Esophagus (tissue), 2 donors: ENCODE measurements around the gene SOS1. TPM values are rescaled to one million over a fixed set of nuclear protein-coding genes. Genes with fewer than 3 reads are reported as not detected.
"Not testable (repeated sequence)": the region's sequence is repeated elsewhere in the genome, so short reads cannot be mapped to it uniquely, and the experiment has no call there.

Source experiments
- H3K27ac ChIP-seq, 2 donors: one replicate each; pipeline ENCODE4 v1.5.1; 2013; ENCODE audit warnings: low read depth in 2 of 2, mild to moderate bottlenecking in 2 of 2, inconsistent platforms in 1 of 2, low read length in 1 of 2, moderate library complexity in 1 of 2
- H3K27me3 ChIP-seq, 2 donors: one replicate each; pipeline ENCODE4 v1.6.1; 2013; ENCODE audit warnings: low read length in 2 of 2, control low read depth in 1 of 2, mild to moderate bottlenecking in 1 of 2; ENCODE audit not compliant: insufficient read depth in 2 of 2, control insufficient read depth in 1 of 2
- H3K36me3 ChIP-seq, 2 donors: one replicate each; pipeline ENCODE4 v1.6.1; 2013; ENCODE audit warnings: low read length in 1 of 2; ENCODE audit not compliant: control insufficient read depth in 2 of 2, insufficient read depth in 2 of 2
- H3K4me1 ChIP-seq, 2 donors: one replicate each; pipeline ENCODE4 v1.6.1; 2013; ENCODE audit warnings: low read length in 1 of 2; ENCODE audit not compliant: control insufficient read depth in 2 of 2, insufficient read depth in 2 of 2
- H3K4me3 ChIP-seq, 2 donors: one replicate each; pipeline ENCODE4 v1.5.1; 2013; ENCODE audit warnings: low read length in 2 of 2, mild to moderate bottlenecking in 2 of 2, low read depth in 1 of 2, moderate library complexity in 1 of 2
- H3K9me3 ChIP-seq, 2 donors: one replicate each; pipeline ENCODE4 v1.6.1; 2013; ENCODE audit warnings: mild to moderate bottlenecking in 2 of 2, low read depth in 1 of 2, low read length in 1 of 2, moderate library complexity in 1 of 2; ENCODE audit not compliant: control insufficient read depth in 2 of 2, insufficient read depth in 1 of 2
- WGBS, 2 donors: extraction: QIAGEN DNeasy Blood & Tissue Kit; methylation state at CpG; one replicate each; pipeline ENCODE4 v1.1.7; 2013; 5-methylcytosine and 5-hydroxymethylcytosine counted together
- polyA plus RNA-seq, 2 donors: library from polyadenylated mRNA; stranded (reverse); fragments of 200-250 nt; gene quantifications; one replicate each; pipeline ENCODE4 v1.2.3, GENCODE V29; 2013
- donor health status: healthy with polysubstance abuse.
- donor health status: Bipolar disorder and iron deficiency.

The SOS1 gene
- 1 to 10 TPM; 5.5 to 5.8 TPM for polyA plus RNA-seq

GRCh38 chr2:39120771-39121522, at the start of gene SOS1:
Gene SOS1 (minus strand): TSS chr2:39121051. CDS start chr2:39120422, 629 bp downstream.
- H3K4me1 ChIP-seq: no peaks in the 10 kb centered on the region
- no peaks in the 10 kb centered on the region for H3K27me3 ChIP-seq
- WGBS, 2 donors: 1% methylated on average over 52 to 60 of the region's 60 CpGs

GRCh38 chr2:39164089-39164488, 43.2 kb upstream of the SOS1 start:
- Histone ChIP-seq H3K36me3 (no peaks in the 10 kb centered on the region), H3K27ac (no peak overlapping the region), H3K4me1 (peaks cover 0 to 2% of the 10 kb centered on the region in 2 donors), H3K4me3 (no peak overlapping the region), H3K27me3 (no peaks in the 10 kb centered on the region), H3K9me3 (no peaks in the 10 kb centered on the region)
- 73 to 79% methylated on average over 4 of the region's 4 CpGs for WGBS, 2 donors

More at GRCh38 chr2:39120771-39121522, at the start of gene SOS1:
- peak within 1 kb of the TSS; percentile 95 to 98 for H3K27ac ChIP-seq
- H3K9me3 ChIP-seq: no peaks in the 10 kb centered on the region
- H3K36me3 ChIP-seq: no peaks in the 10 kb centered on the region
- H3K4me3 ChIP-seq: peak within 1 kb of the TSS; percentile 75 to 94

- Histone ChIP-seq H3K36me3 (no peaks in the 10 kb centered on the region), H3K9me3 (no peaks in the 10 kb centered on the region), H3K4me1 (no peaks in the 10 kb centered on the region), H3K27me3 (no peaks in the 10 kb centered on the region), H3K27ac (no peak overlapping the region), H3K4me3 (no peak overlapping the region)
- whole genome bisulfite sequencing, 2 donors: 24 to 53% methylated on average over 3 of the region's 3 CpGs
Observed at GRCh38 chr2:39160982-39161381, 40.1 kb upstream of the SOS1 start.

- Histone ChIP-seq H3K9me3 (no peaks in the 10 kb centered on the region), H3K36me3 (no peaks in the 10 kb centered on the region), H3K4me3 (no peak overlapping the region), H3K4me1 (no peaks in the 10 kb centered on the region), H3K27me3 (no peaks in the 10 kb centered on the region), H3K27ac (no peak overlapping the region)
- WGBS, 2 donors: 92% methylated on average over 2 of the region's 2 CpGs
Observed at GRCh38 chr2:39159283-39159682, 38.4 kb upstream of the SOS1 start.

- 91% methylated on average over 4 of the region's 4 CpGs for WGBS, 2 donors
- Histone ChIP-seq H3K4me3 (no peak overlapping the region), H3K9me3 (no peaks in the 10 kb centered on the region), H3K27me3 (no peaks in the 10 kb centered on the region), H3K4me1 (no peaks in the 10 kb centered on the region), H3K27ac (no peak overlapping the region), H3K36me3 (no peaks in the 10 kb centered on the region)
Observed at GRCh38 chr2:39158351-39158750, 37.5 kb upstream of the SOS1 start.

- Histone ChIP-seq H3K36me3 (no peaks in the 10 kb centered on the region), H3K27me3 (no peaks in the 10 kb centered on the region), H3K9me3 (no peaks in the 10 kb centered on the region), H3K27ac (no peak overlapping the region), H3K4me1 (no peaks in the 10 kb centered on the region), H3K4me3 (no peak overlapping the region)
- 91 to 93% methylated on average over 6 of the region's 6 CpGs for WGBS, 2 donors
Observed at GRCh38 chr2:39156846-39157245, 36.0 kb upstream of the SOS1 start.

GRCh38 chr2:39156107-39156506, 35.3 kb upstream of the SOS1 start:
- H3K4me1 ChIP-seq: no peaks in the 10 kb centered on the region
- H3K27ac ChIP-seq: no peak overlapping the region
- no peak overlapping the region for H3K4me3 ChIP-seq
- H3K27me3 ChIP-seq: no peaks in the 10 kb centered on the region
- H3K9me3 ChIP-seq: no peaks in the 10 kb centered on the region
- no peaks in the 10 kb centered on the region for H3K36me3 ChIP-seq

GRCh38 chr2:39155573-39155972, 34.7 kb upstream of the SOS1 start:
- WGBS, 2 donors: 92 to 96% methylated on average over 4 of the region's 4 CpGs
- not testable (repeated sequence) for H3K4me3 ChIP-seq, H3K27ac ChIP-seq, H3K36me3 ChIP-seq, H3K9me3 ChIP-seq, H3K27me3 ChIP-seq, H3K4me1 ChIP-seq

GRCh38 chr2:39154944-39155343, 34.1 kb upstream of the SOS1 start:
- H3K27ac ChIP-seq: no peak overlapping the region
- H3K4me1 ChIP-seq: no peaks in the 10 kb centered on the region
- H3K36me3 ChIP-seq: no peaks in the 10 kb centered on the region
- H3K9me3 ChIP-seq: no peaks in the 10 kb centered on the region
- no peak overlapping the region for H3K4me3 ChIP-seq
- WGBS, 2 donors: 83 to 85% methylated on average over 3 of the region's 3 CpGs
- H3K27me3 ChIP-seq: no peaks in the 10 kb centered on the region

- Histone ChIP-seq H3K4me1 (no peaks in the 10 kb centered on the region), H3K27ac (no peak overlapping the region), H3K36me3 (no peaks in the 10 kb centered on the region), H3K9me3 (no peaks in the 10 kb centered on the region), H3K4me3 (no peak overlapping the region), H3K27me3 (no peaks in the 10 kb centered on the region)
- WGBS, 2 donors: 86 to 87% methylated on average over 1 of the region's 1 CpG
Observed at GRCh38 chr2:39153312-39153711, 32.5 kb upstream of the SOS1 start.
